Stimulated activated CD4-positive, alpha-beta T cell treated with anti-CD3 and anti-CD28 coated beads, Interleukin-15, amount 100 ng/mL, for 48 hours (primary cell): ENCODE measurements around the gene EMILIN3.
"Not testable (repeated sequence)": the region's sequence is repeated elsewhere in the genome, so short reads cannot be mapped to it uniquely, and the experiment has no call there.

ENCODE experiments used
- DNase-seq, 2 donors: peaks; one replicate each; pipeline ENCODE4 v3.0.0-alpha.2; 2020; ENCODE audit warnings: low read depth in 2 of 2

The EMILIN3 gene

DNA sequence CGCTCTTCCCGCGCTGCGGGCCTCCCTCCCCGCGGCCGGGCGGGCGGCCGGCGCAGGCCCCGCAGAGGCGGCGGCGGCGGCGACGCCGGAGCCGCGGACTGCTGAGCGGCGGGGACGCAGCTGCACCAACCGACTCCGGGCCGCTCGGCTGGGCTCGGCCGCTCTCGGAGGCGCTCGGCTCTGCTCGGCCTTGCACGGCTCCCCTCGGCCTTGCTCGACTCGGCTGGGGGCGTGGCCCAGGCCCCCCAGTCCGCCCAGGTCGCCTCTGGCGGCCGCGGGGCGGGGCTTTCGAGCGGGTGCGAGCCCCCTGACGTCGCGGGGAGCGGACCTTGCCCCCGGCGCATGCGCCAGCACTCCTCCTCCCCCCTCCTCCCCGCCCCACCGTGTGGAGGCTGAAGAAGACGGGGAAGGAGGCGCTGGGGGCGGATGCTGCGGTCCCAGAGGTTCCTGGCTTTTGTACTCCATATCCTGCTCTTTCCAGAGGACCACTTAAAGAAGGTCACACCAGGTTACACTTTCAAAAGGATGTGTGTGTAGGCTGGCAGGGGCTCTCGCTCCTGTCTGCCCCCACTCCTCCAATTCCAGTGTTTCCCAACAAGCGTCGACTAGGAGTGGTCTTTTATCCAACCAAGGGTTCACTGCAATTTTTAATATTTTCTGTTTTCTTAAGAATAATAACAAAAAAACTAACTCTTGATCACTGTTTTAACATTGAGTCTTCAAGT lies 48.9 kb downstream of the EMILIN3 start, which contains the start of gene ZHX3:
Gene ZHX3, minus strand, starts transcription at position 186 of the 725 bp plus-strand sequence. CDS start 112,815 bp downstream, outside the sequence.
- peak; percentile 89 to 96 for DNase-seq

DNA sequence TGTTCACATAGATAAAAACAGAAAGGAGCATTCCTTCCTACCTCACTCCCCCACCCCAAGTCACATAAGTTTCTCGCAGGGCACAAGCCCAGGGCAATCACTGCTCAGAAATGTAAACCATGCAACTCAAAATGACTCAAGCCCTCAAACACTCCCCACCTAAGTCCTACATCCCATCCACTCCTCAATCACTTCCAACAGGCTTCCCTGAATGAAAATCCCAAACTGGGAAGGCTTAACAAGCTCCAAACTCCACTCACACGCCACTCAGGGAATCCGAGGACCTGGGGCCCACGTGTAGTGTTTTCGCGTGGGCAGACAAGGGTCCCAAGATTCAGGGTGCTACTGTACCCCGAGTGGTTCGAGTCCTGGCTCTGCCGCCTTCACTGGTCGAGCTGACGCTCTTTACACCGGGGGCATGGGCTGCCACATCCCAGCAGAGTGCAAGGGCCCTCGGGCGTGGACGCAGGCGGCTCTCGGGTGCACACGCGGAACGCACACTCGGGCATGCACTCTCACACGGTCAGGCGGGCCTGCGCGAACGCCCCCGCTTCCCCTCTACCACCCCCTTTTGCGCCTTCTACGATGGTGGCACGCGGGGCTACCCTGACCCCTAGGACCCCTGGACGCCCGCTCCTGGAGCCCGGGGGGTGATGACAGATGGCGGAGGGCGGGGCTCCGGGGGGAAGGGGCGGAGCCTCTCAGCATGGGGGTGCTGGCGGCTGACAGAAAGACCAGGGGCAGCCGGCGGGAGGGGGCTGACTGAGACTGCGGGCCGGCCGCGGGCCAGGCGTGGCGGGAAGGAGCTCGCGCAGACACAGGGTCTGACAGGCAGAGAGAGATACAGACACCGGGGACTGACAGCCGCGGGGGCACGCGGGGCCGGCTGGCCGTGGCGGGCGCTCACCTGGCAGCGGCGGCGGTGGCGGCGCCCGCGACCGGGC lies 49.7 kb downstream of the EMILIN3 start:
- DNase-seq, result peak; percentile 55 to 70

DNA sequence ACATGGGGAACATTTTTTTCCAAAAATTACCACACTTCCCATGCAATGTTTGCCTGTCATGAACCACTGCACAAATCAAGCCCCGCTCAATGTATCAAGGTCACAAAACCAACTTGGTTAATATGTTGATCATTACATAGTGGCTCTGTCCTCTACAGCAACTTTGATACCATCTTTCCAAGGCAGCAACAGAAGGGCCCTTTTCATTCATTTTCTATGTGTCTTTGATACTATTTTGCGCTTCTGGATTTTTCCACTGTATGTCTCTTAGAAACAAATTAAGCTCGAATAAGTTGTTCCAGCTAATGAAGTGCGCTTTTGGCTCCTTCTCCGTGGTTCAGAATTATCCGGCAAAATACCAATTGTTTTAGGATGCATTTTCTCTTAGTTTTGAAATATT lies 50.6 kb downstream of the EMILIN3 start:
- DNase-seq, result no peak

DNA sequence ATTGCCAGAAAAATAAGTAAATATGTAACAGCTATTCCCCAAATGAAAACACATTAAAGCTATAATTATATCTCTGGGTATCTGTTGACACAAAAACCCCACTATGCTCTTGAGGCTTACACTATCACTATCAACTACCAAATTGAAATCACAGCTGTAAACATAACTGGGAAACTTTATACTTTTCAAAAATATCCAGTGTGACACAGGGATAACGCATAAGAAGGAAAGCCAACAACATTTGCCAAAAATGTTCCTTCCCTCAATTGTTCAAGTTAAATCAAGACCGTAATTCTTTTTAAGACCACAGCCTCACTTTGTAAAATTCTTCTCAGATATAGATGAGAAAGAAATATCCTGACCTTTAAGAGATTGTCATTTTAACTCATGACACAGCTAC lies 52.2 kb downstream of the EMILIN3 start:
- DNase-seq, result no peak

DNA sequence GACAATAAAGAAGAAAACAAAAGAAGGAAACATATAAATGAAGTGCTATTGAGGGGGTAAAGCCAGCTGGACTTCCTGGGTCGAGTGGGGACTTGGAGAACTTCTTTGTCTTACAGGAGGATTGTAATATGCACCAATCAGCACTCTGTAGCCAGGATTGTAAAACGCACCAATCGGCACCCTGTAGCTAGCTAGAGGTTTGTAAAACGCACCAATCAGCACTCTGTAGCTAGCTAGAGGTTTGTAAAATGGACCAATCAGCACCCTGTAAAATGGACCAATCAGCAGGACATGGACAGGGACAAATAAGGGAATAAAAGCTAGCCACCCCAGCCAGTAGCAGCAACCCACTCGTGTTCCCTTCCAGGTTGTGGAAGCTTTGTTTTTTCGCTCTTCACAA lies 54.6 kb downstream of the EMILIN3 start:
- not testable (repeated sequence) for DNase-seq
